HepG2 (cell line): ENCODE results near the gene GAN. TPM values are rescaled to one million over a fixed set of nuclear protein-coding genes. Genes with fewer than 3 reads are reported as not detected.

Experiments used
- ATAC-seq: fragments of 200-7000 bp; cut with Tn5 transposase; 3 replicates; pipeline ENCODE4 v1.9.1; 2020; ENCODE audit warnings: mild to moderate bottlenecking, moderate library complexity
- BruUV-seq: library from RNA; stranded (reverse); fragments of 400-500 nt; replicated peaks from 2 replicates; lab custom pipeline; 2021; lab: Mats Ljungman, UMichigan
- CTCF ChIA-PET: fragments of 300-600 bp; formaldehyde crosslinking; extraction: SDS; loops from one replicate; lab custom pipeline; 2021; ENCODE audit warnings: low total read pairs, inconsistent platforms, low intra/inter-chr PET ratio; lab: Yijun Ruan, JAX
- POLR2A ChIA-PET: fragments of 350-600 bp; sonication (Branson Sonifier 250); formaldehyde crosslinking; loops from one replicate; lab custom pipeline; 2020; ENCODE audit warnings: antibody characterized with exemption, inconsistent platforms; lab: Yijun Ruan, JAX
- DNase-seq: peaks from one replicate; pipeline ENCODE4 v3.0.0-alpha.2; 2015; ENCODE audit warnings: low spot score
- FAIRE-seq: peaks from 3 replicates; lab custom pipeline; 2011; peaks lifted over from hg19 to GRCh38; lab: Jason Lieb, UNC
- H2AFZ ChIP-seq: one replicate; pipeline ENCODE4 v1.6.1; 2011; ENCODE audit warnings: low read length, inconsistent platforms
- H3K27ac ChIP-seq: fragments of 300-600 bp; 3 replicates; pipeline ENCODE4 v1.8.0; 2011; ENCODE audit warnings: mixed run types, mild to moderate bottlenecking, mixed read lengths, low read length, inconsistent platforms; ENCODE audit not compliant: insufficient read depth; ENCODE audit errors: extremely low read length
- H3K27me3 ChIP-seq, 2 experiments: fragments of 200-600 bp in 1 of 2; 2 replicates in 1 of 2; 3 replicates in 1 of 2; pipeline versions ENCODE4 v1.6.0 to v1.8.0; 2011; ENCODE audit warnings: low read length in 2 of 2, mild to moderate bottlenecking in 2 of 2, moderate library complexity in 2 of 2, inconsistent platforms in 1 of 2; ENCODE audit not compliant: insufficient read depth in 2 of 2, control insufficient read depth in 1 of 2
- H3K36me3 ChIP-seq, 2 experiments: fragments of 200-600 bp in 1 of 2; replicated peaks in 1 of 2; 2 replicates in 1 of 2; 3 replicates in 1 of 2; pipeline versions ENCODE4 v1.5.1 to v1.8.0; 2011; ENCODE audit warnings: low read length in 2 of 2, inconsistent platforms in 1 of 2; ENCODE audit not compliant: insufficient read depth in 2 of 2, control insufficient read depth in 1 of 2
- H3K4me1 ChIP-seq: 2 replicates; pipeline ENCODE4 v1.5.1; 2012; ENCODE audit warnings: low read length, inconsistent platforms; ENCODE audit not compliant: insufficient read depth
- H3K4me2 ChIP-seq: 2 replicates; pipeline ENCODE4 v1.6.0; 2011; ENCODE audit warnings: low read depth, low read length, inconsistent platforms
- H3K4me3 ChIP-seq, 3 experiments: fragments of 200-600 bp in 1 of 3; sonication (generic), shearing (Covaris generic) in 1 of 3; replicated peaks in 1 of 3; 2 replicates each; pipeline ENCODE4 v1.5.1; 2011 to 2016; ENCODE audit warnings: low read length in 3 of 3, inconsistent platforms in 2 of 3, low read depth in 2 of 3, mild to moderate bottlenecking in 2 of 3, control low read depth in 1 of 3, mixed read lengths in 1 of 3; ENCODE audit not compliant: insufficient read depth in 1 of 3
- H3K79me2 ChIP-seq: one replicate; pipeline ENCODE4 v1.6.1; 2011; ENCODE audit warnings: low read length, inconsistent platforms; ENCODE audit not compliant: insufficient read depth
- H3K9ac ChIP-seq: 2 replicates; pipeline ENCODE4 v1.6.0; 2011; ENCODE audit warnings: mild to moderate bottlenecking, low read depth, low read length, inconsistent platforms; ENCODE audit not compliant: insufficient read depth
- H3K9me3 ChIP-seq: 2 replicates; pipeline ENCODE4 v1.5.1; 2012; ENCODE audit warnings: mild to moderate bottlenecking, low read length
- H4K20me1 ChIP-seq: 2 replicates; pipeline ENCODE4 v1.6.0; 2011; ENCODE audit warnings: inconsistent platforms, mild to moderate bottlenecking, low read length, moderate library complexity; ENCODE audit not compliant: insufficient read depth
- FOSL1 ChIP-seq: sonication (generic); formaldehyde crosslinking; IDR thresholded peaks from 2 replicates; pipeline ENCODE4 v1.9.0; 2021; ENCODE audit warnings: missing genetic modification reagents, borderline replicate concordance
- RFX5 ChIP-seq: IDR thresholded peaks from 2 replicates; pipeline ENCODE4 v1.6.1; 2011; ENCODE audit warnings: low read depth, low read length, improper control_type of control experiment
- ZHX1 ChIP-seq: sonication (generic); formaldehyde crosslinking; IDR thresholded peaks from 2 replicates; pipeline ENCODE4 v1.8.1; 2022; ENCODE audit warnings: low read depth, mild to moderate bottlenecking, missing genetic modification reagents
- ZNF44 ChIP-seq: sonication (generic); formaldehyde crosslinking; IDR thresholded peaks from 2 replicates; pipeline ENCODE4 v1.5.1; 2020; ENCODE audit warnings: mild to moderate bottlenecking, missing genetic modification reagents
- WGBS: methylation state at CpG from one replicate; pipeline ENCODE4 v1.1.6; 2017; ENCODE audit warnings: low lambda C conversion rate; 5-methylcytosine and 5-hydroxymethylcytosine counted together
- in situ Hi-C: cut with HindIII; loops from 2 replicates; pipeline ENCODE4 v1.10.0; 2017; ENCODE audit warnings: low pct_unique_long_range_greater_than_20kb; ENCODE audit not compliant: extremely low pct_ligation_motif_present
- intact Hi-C: fragments of 100-400 bp; cut with micrococcal nuclease; formaldehyde crosslinking; loops from one replicate; pipeline ENCODE4 v1.10.0; 2022; ENCODE audit not compliant: unreplicated experiment
- polyA plus RNA-seq, 8 experiments: library from polyadenylated mRNA; depleted of rRNA in 3 of 8; stranded (reverse) in 7 of 8; unstranded in 1 of 8; fragments of >200 nt; fragmentation: Illumina TruSeq in 4 of 8; extraction: Trizol in 4 of 8; gene quantifications; 2 replicates each; pipeline versions ENCODE4 v1.2.1 to v1.2.3, GENCODE V29; 2011 to 2016; ENCODE audit warnings: low read depth in 4 of 8, missing spikeins in 1 of 8, mixed read lengths in 1 of 8; ENCODE audit not compliant: insufficient read depth in 1 of 8
- total RNA-seq, 5 experiments: library from RNA; depleted of rRNA; stranded (reverse); fragments of >200 nt; fragmentation: Illumina TruSeq; extraction: Trizol; gene quantifications; 2 replicates each; pipeline ENCODE4 v1.2.3, GENCODE V29; 2016; ENCODE audit warnings: low read depth in 1 of 5

Gene GAN
- total and polyA plus RNA-seq, 2 of the 13 experiments (the other 11 are each of a cell fraction or from before 2014, with no cell fraction given) = 4.3 to 11.0 TPM

DNA sequence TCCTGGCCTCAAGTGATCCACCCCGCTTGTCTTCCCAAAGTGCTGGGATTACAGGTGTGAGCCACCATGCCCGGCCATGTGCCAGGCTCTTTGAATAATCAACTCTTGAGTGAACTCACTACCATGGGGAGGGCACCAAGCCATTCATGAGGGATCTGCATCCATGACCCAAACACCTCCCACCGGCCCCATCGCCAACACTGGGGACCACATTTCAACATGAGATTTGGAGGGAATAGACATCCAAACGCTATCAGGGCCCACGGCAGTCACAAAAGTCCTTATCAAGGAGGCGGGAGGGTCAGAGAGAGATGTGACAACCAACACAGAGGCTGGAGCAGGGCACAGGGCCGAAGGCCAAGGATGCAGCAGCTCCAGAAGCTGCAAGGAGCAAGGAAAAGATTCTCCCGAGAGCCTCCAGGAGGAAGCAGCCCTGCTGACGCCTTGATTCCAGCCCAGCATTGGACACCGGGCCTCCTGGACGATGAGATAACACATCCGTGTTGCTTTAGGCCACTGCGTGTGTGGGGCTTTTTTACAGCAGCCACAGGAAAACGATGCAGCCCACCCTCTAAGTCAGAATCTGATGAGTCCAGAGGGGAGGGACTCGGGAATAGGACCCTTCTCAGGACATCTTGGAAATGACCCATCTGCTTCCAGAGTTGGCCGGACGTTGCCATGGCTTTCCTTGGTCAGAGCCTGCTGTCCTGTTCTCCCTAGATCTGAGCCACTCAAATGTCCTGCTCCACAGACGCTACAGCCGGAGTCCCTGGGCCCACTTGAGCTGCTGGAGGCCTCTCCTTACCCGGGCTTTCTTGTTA is 82.5 kb downstream of the GAN start:
- in situ Hi-C loops (no loop called here), intact Hi-C loops (no loop called here)
- Histone ChIP-seq H3K79me2 (no peaks in the 10 kb centered on the region), H3K4me3 (no peak overlapping the region), H2AFZ (no peak overlapping the region), H3K9ac (no peak overlapping the region)
- FAIRE-seq = no peak
- CTCF ChIA-PET = no interaction called here
- WGBS = 64% methylated on average over 19 of the region's 21 CpGs
- no peak for DNase-seq
- TF ChIP-seq FOSL1 (CRISPR knock-in tag) (no peak), ZHX1 (no peak), ZNF44 (CRISPR knock-in tag) (no peak), RFX5 (no peak)
- TF ChIP-seq, all 625 proteins: peak for 0
- no peak overlapping the region for H3K4me2 ChIP-seq
- POLR2A ChIA-PET = no interaction called here
- no peak overlapping the region for H3K27ac ChIP-seq
- H3K36me3 ChIP-seq = no peaks in the 10 kb centered on the region
- ATAC-seq = no peak; the same call in 2 of the 3 replicates
- peaks cover 9% of the 10 kb centered on the region; the same call in 1 of the 2 replicates for H3K4me1 ChIP-seq
- H4K20me1 ChIP-seq = no peaks in the 10 kb centered on the region
- H3K9me3 ChIP-seq = peaks cover 6% of the 10 kb centered on the region; the same call in 1 of the 2 replicates
- H3K27me3 ChIP-seq = peaks cover 2% of the 10 kb centered on the region in 2 experiments; a peak in 1 of 5 replicates
- BruUV-seq = no TSS peak
